Colon (tissue), 2 donors: ENCODE data around the gene MS4A18.

ENCODE experiments used
- FAIRE-seq: peaks from 2 replicates; lab custom pipeline; 2012; peaks lifted over from hg19 to GRCh38; lab: Jason Lieb, UNC
- donor health status: control.
- donor health status: control.

The MS4A18 gene

GRCh38 chr11:60767388-60767811 lies 42.9 kb downstream of the MS4A18 start:
- no peak for FAIRE-seq

- no peak for FAIRE-seq
Observed at GRCh38 chr11:60768202-60768601, 43.7 kb downstream of the MS4A18 start.

- FAIRE-seq: no peak
Observed at GRCh38 chr11:60769273-60769672, 44.8 kb downstream of the MS4A18 start.

GRCh38 chr11:60769811-60770210 lies 45.3 kb downstream of the MS4A18 start:
- FAIRE-seq: no peak

GRCh38 chr11:60771146-60771545 lies 46.6 kb downstream of the MS4A18 start:
- FAIRE-seq: no peak

- no peak for FAIRE-seq
Observed at GRCh38 chr11:60771879-60772525, 47.5 kb downstream of the MS4A18 start.

GRCh38 chr11:60772666-60773065 lies 48.1 kb downstream of the MS4A18 start:
- no peak for FAIRE-seq

- FAIRE-seq: no peak
Observed at GRCh38 chr11:60774726-60775125, 50.2 kb downstream of the MS4A18 start.

- FAIRE-seq: no peak
Observed at GRCh38 chr11:60775420-60775961, 51.0 kb downstream of the MS4A18 start.

GRCh38 chr11:60776167-60776566 lies 51.6 kb downstream of the MS4A18 start:
- FAIRE-seq: no peak

- no peak for FAIRE-seq
Observed at GRCh38 chr11:60777106-60777505, 52.6 kb downstream of the MS4A18 start.

GRCh38 chr11:60777572-60777971 lies 53.1 kb downstream of the MS4A18 start:
- FAIRE-seq: no peak

- FAIRE-seq: no peak
Observed at GRCh38 chr11:60780065-60780464, 55.5 kb downstream of the MS4A18 start.

GRCh38 chr11:60780774-60781173 lies 56.3 kb downstream of the MS4A18 start:
- FAIRE-seq: no peak

- no peak for FAIRE-seq
Observed at GRCh38 chr11:60781286-60781980, 56.9 kb downstream of the MS4A18 start.

GRCh38 chr11:60781981-60782316 lies 57.4 kb downstream of the MS4A18 start:
- no peak for FAIRE-seq

- no peak for FAIRE-seq
Observed at GRCh38 chr11:60782393-60783140, 58.0 kb downstream of the MS4A18 start.

GRCh38 chr11:60783141-60783484 lies 58.6 kb downstream of the MS4A18 start:
- FAIRE-seq: no peak

GRCh38 chr11:60783911-60784310 lies 59.4 kb downstream of the MS4A18 start:
- FAIRE-seq: no peak

GRCh38 chr11:60785136-60785535 lies 60.6 kb downstream of the MS4A18 start, which contains the start of gene MS4A10:
Gene MS4A10, plus strand, starts transcription at chr11:60785333. Its CDS starts 5,003 bp downstream, at chr11:60790336.
- no peak for FAIRE-seq

GRCh38 chr11:60785806-60786361 lies 61.4 kb downstream of the MS4A18 start:
- FAIRE-seq: no peak

- FAIRE-seq: no peak
Observed at GRCh38 chr11:60786811-60787567, 62.5 kb downstream of the MS4A18 start.
